H1 (cell line): ENCODE results near the gene DIPK1B. TPM values are rescaled to one million over a fixed set of nuclear protein-coding genes. Genes with fewer than 3 reads are reported as not detected.

Source experiments
- CTCF ChIA-PET: fragments of 300-600 bp; sonication (Branson Sonifier 250); formaldehyde crosslinking; loops from one replicate; lab custom pipeline; 2021; ENCODE audit not compliant: partially characterized antibody; lab: Charles Lee
- POLR2A ChIA-PET: fragments of 300-600 bp; sonication (Branson Sonifier 250); formaldehyde crosslinking; loops from one replicate; lab custom pipeline; 2021; ENCODE audit warnings: inconsistent platforms; ENCODE audit not compliant: partially characterized antibody; lab: Charles Lee
- DNase-seq, 2 experiments: peaks; one replicate each; pipeline versions ENCODE4 v3.0.0 to v3.0.0-alpha.2; 2010 to 2022; ENCODE audit warnings: low spot score in 2 of 2, low read depth in 1 of 2, mixed read lengths in 1 of 2
- FAIRE-seq: peaks from 2 replicates; lab custom pipeline; 2011; peaks lifted over from hg19 to GRCh38; lab: Jason Lieb, UNC
- H2AFZ ChIP-seq: 2 replicates; pipeline ENCODE4 v1.8.1; 2012; ENCODE audit warnings: low read length, inconsistent platforms
- H2AK5ac ChIP-seq: 2 replicates; pipeline ENCODE4 v1.6.1; 2013; ENCODE audit warnings: low read depth, low read length
- H2BK120ac ChIP-seq: replicated peaks from 2 replicates; pipeline ENCODE3; 2013; ENCODE audit warnings: low read depth, low read length, inconsistent platforms
- H2BK12ac ChIP-seq: 2 replicates; pipeline ENCODE4 v1.6.1; 2013; ENCODE audit warnings: low read depth, low read length
- H2BK15ac ChIP-seq: 2 replicates; pipeline ENCODE4 v1.6.1; 2013; ENCODE audit warnings: low read length
- H2BK20ac ChIP-seq: 2 replicates; pipeline ENCODE4 v1.6.1; 2013; ENCODE audit warnings: low read length
- H2BK5ac ChIP-seq: 2 replicates; pipeline ENCODE4 v1.6.1; 2013; ENCODE audit warnings: low read depth, low read length
- H3K14ac ChIP-seq: 2 replicates; pipeline ENCODE4 v1.6.1; 2013; ENCODE audit warnings: inconsistent platforms; ENCODE audit not compliant: insufficient read length
- H3K18ac ChIP-seq: 2 replicates; pipeline ENCODE4 v1.6.1; 2013; ENCODE audit warnings: low read length; ENCODE audit errors: extremely low read depth
- H3K23ac ChIP-seq: 2 replicates; pipeline ENCODE4 v1.6.1; 2013; ENCODE audit warnings: inconsistent platforms; ENCODE audit not compliant: insufficient read length
- H3K23me2 ChIP-seq: 2 replicates; pipeline ENCODE4 v1.6.1; 2013; ENCODE audit warnings: low read depth, low read length
- H3K27ac ChIP-seq: 2 replicates; pipeline ENCODE4 v1.6.1; 2011; ENCODE audit warnings: low read depth, low read length, inconsistent platforms
- H3K27me3 ChIP-seq, 4 experiments: replicated peaks in 1 of 4; 1 replicate in 1 of 4; 2 replicates in 3 of 4; pipeline versions ENCODE4 v1.6.1 to v1.8.1; 2011 to 2013; ENCODE audit warnings: low read length in 3 of 4, mild to moderate bottlenecking in 3 of 4, inconsistent platforms in 2 of 4, mixed read lengths in 2 of 4, moderate library complexity in 1 of 4; ENCODE audit not compliant: control insufficient read depth in 3 of 4, insufficient read depth in 3 of 4; ENCODE audit errors: extremely low read depth in 1 of 4
- H3K36me3 ChIP-seq, 4 experiments: 2 replicates each; pipeline versions ENCODE4 v1.6.1 to v1.8.1; 2011 to 2013; ENCODE audit warnings: mild to moderate bottlenecking in 4 of 4, low read length in 3 of 4, moderate library complexity in 2 of 4, control low read depth in 1 of 4, inconsistent platforms in 1 of 4; ENCODE audit not compliant: insufficient read depth in 4 of 4, control insufficient read depth in 2 of 4
- H3K4ac ChIP-seq: replicated peaks from 2 replicates; pipeline ENCODE3; 2013; ENCODE audit warnings: low read length, low read depth, mixed read lengths, inconsistent platforms; ENCODE audit not compliant: insufficient read length
- H3K4me1 ChIP-seq, 4 experiments: replicated peaks in 1 of 4; 1 replicate in 1 of 4; 2 replicates in 3 of 4; pipeline versions ENCODE4 v1.6.1 to v1.8.1; 2011 to 2013; ENCODE audit warnings: low read length in 3 of 4, inconsistent platforms in 2 of 4, mixed read lengths in 1 of 4; ENCODE audit not compliant: insufficient read depth in 4 of 4, control insufficient read depth in 3 of 4
- H3K4me2 ChIP-seq, 2 experiments: 2 replicates each; pipeline versions ENCODE4 v1.6.1 to v1.8.1; 2011 to 2013; ENCODE audit warnings: low read depth in 2 of 2, low read length in 2 of 2, control low read depth in 1 of 2, inconsistent platforms in 1 of 2, mild to moderate bottlenecking in 1 of 2; ENCODE audit not compliant: insufficient read depth in 1 of 2
- H3K4me3 ChIP-seq, 4 experiments: fragments of 200-600, 300-600 bp in 1 of 4; sonication (generic), shearing (Covaris generic), sonication (Bioruptor Twin) in 1 of 4; 2 replicates each; pipeline versions ENCODE4 v1.5.1 to v1.8.1; 2011 to 2016; ENCODE audit warnings: low read length in 4 of 4, low read depth in 3 of 4, control low read depth in 2 of 4, inconsistent platforms in 2 of 4, mild to moderate bottlenecking in 2 of 4, mixed read lengths in 1 of 4, moderate library complexity in 1 of 4; ENCODE audit not compliant: insufficient read depth in 2 of 4; ENCODE audit errors: extremely low read depth in 1 of 4
- H3K56ac ChIP-seq: replicated peaks from 2 replicates; pipeline ENCODE3; 2013; ENCODE audit warnings: low read depth, mild to moderate bottlenecking, mixed read lengths, low read length, inconsistent platforms; ENCODE audit not compliant: insufficient read length
- H3K79me1 ChIP-seq: 2 replicates; pipeline ENCODE4 v1.6.1; 2013; ENCODE audit warnings: low read depth, low read length, control low read depth
- H3K79me2 ChIP-seq, 2 experiments: 2 replicates each; pipeline versions ENCODE4 v1.6.1 to v1.8.1; 2012 to 2013; ENCODE audit warnings: low read length in 2 of 2, mild to moderate bottlenecking in 2 of 2, inconsistent platforms in 1 of 2; ENCODE audit not compliant: insufficient read depth in 2 of 2, control insufficient read depth in 1 of 2
- H3K9ac ChIP-seq, 4 experiments: replicated peaks in 1 of 4; 1 replicate in 1 of 4; 2 replicates in 3 of 4; pipeline versions ENCODE4 v1.6.1 to v1.8.1; 2011 to 2013; ENCODE audit warnings: low read depth in 3 of 4, low read length in 3 of 4, control low read depth in 2 of 4, mild to moderate bottlenecking in 2 of 4, moderate library complexity in 2 of 4, inconsistent platforms in 1 of 4; ENCODE audit errors: extremely low read depth in 1 of 4
- H3K9me3 ChIP-seq, 2 experiments: 2 replicates each; pipeline versions ENCODE4 v1.6.1 to v1.8.1; 2012 to 2013; ENCODE audit warnings: mild to moderate bottlenecking in 2 of 2, moderate library complexity in 2 of 2, control low read depth in 1 of 2, inconsistent platforms in 1 of 2, low read depth in 1 of 2, low read length in 1 of 2, mixed read lengths in 1 of 2; ENCODE audit not compliant: insufficient read depth in 2 of 2
- H4K20me1 ChIP-seq, 2 experiments: replicated peaks in 1 of 2; 2 replicates each; pipeline versions ENCODE3 to v1.8.1; 2011 to 2013; ENCODE audit warnings: inconsistent platforms in 2 of 2, low read length in 2 of 2, mild to moderate bottlenecking in 1 of 2; ENCODE audit not compliant: insufficient read depth in 2 of 2, control insufficient read depth in 1 of 2
- H4K5ac ChIP-seq: 2 replicates; pipeline ENCODE4 v1.6.1; 2013; ENCODE audit warnings: low read length, low read depth, mixed read lengths, inconsistent platforms; ENCODE audit not compliant: insufficient read length
- H4K8ac ChIP-seq: 2 replicates; pipeline ENCODE4 v1.8.0; 2013; ENCODE audit warnings: mild to moderate bottlenecking, moderate library complexity, low read length, inconsistent platforms; ENCODE audit not compliant: insufficient read depth; ENCODE audit errors: extremely low read depth
- H4K91ac ChIP-seq: replicated peaks from 2 replicates; pipeline ENCODE3; 2013; ENCODE audit warnings: low read length, mixed read lengths, inconsistent platforms; ENCODE audit not compliant: insufficient read length
- ATF3 ChIP-seq: IDR thresholded peaks from 2 replicates; pipeline ENCODE4 v1.6.1; 2011; ENCODE audit warnings: low read depth, mild to moderate bottlenecking, low read length; ENCODE audit not compliant: insufficient read depth
- CBX8 ChIP-seq: fragments of 300-800, 300-1000 bp; sonication (generic); IDR thresholded peaks from 2 replicates; pipeline ENCODE4 v1.7.1; 2016; ENCODE audit warnings: low read depth, low read length, borderline replicate concordance
- CEBPB ChIP-seq: IDR thresholded peaks from 2 replicates; pipeline ENCODE4 v1.6.1; 2012; ENCODE audit warnings: low read depth, low read length
- E2F6 ChIP-seq: IDR thresholded peaks from 2 replicates; pipeline ENCODE4 v1.6.1; 2012; ENCODE audit warnings: inconsistent platforms
- EGR1 ChIP-seq: IDR thresholded peaks from 2 replicates; pipeline ENCODE4 v1.6.1; 2011; ENCODE audit warnings: low read depth, low read length, borderline replicate concordance
- FOSL1 ChIP-seq: IDR thresholded peaks from 2 replicates; pipeline ENCODE4 v1.6.1; 2011; ENCODE audit warnings: mild to moderate bottlenecking, low read depth, low read length, moderate library complexity; ENCODE audit not compliant: insufficient read depth
- POU5F1 ChIP-seq: IDR thresholded peaks from 2 replicates; pipeline ENCODE4 v1.6.1; 2011; ENCODE audit warnings: low read depth, mild to moderate bottlenecking, low read length, moderate library complexity
- RBBP5 ChIP-seq: IDR thresholded peaks from 2 replicates; pipeline ENCODE4 v1.7.1; 2012; ENCODE audit warnings: low read depth, mild to moderate bottlenecking, inconsistent platforms, low read length, moderate library complexity, borderline replicate concordance
- SP1 ChIP-seq: IDR thresholded peaks from 2 replicates; pipeline ENCODE4 v1.6.1; 2011; ENCODE audit warnings: low read depth, low read length
- WGBS, 2 experiments: shearing (Covaris generic) in 1 of 2; methylation state at CpG; one replicate each; pipeline versions ENCODE4 v1.1.6 to v1.1.7; 2013 to 2015; ENCODE audit warnings: low lambda C conversion rate in 2 of 2, mixed read lengths in 2 of 2, inconsistent platforms in 1 of 2, low coverage in 1 of 2, missing lambda C conversion rate in 1 of 2; ENCODE audit not compliant: insufficient replicate concordance in 2 of 2, insufficient coverage in 1 of 2, insufficient read length in 1 of 2; ENCODE audit errors: extremely low coverage in 1 of 2, missing lambda C conversion rate in 1 of 2; 5-methylcytosine and 5-hydroxymethylcytosine counted together
- polyA plus RNA-seq, 7 experiments: library from polyadenylated mRNA; depleted of rRNA in 3 of 7; stranded (reverse) in 5 of 7; unstranded in 2 of 7; fragments of >200 nt in 5 of 7; fragments of 200-250 nt in 2 of 7; gene quantifications; 1 replicate in 5 of 7; 2 replicates in 1 of 7; 4 replicates in 1 of 7; pipeline versions ENCODE4 v1.2.1 to v1.2.3, GENCODE V29; 2011 to 2013; ENCODE audit warnings: missing spikeins in 2 of 7, mixed read lengths in 2 of 7
- total RNA-seq: library from RNA; stranded (reverse); fragmentation: NEBNext Ultra II Directional; extraction: Animal tissue kit (Norgen Biotek cat#: 25700); gene quantifications from 2 replicates; pipeline ENCODE4 v1.2.1, GENCODE V29; 2021

DIPK1B gene
- total and polyA plus RNA-seq, 2 of the 8 experiments (the other 6 are each of a cell fraction or from before 2014, with no cell fraction given), result 32.3 to 64.8 TPM

- H3K27ac ChIP-seq, result no peak overlapping the region
- TF ChIP-seq FOSL1 (no peak), SP1 (no peak), RBBP5 (no peak), CEBPB (no peak), EGR1 (no peak), CBX8 (no peak), ATF3 (no peak), POU5F1 (no peak), E2F6 (no peak)
Measured at GRCh38 chr9:136771907-136772415, 59.6 kb downstream of the DIPK1B start.

More at GRCh38 chr9:136771907-136772415, 59.6 kb downstream of the DIPK1B start:
- FAIRE-seq (no peak), DNase-seq (no peak)
- H3K79me2 ChIP-seq, result no peaks in the 10 kb centered on the region
- no peak overlapping the region for H3K18ac ChIP-seq
- no peaks in the 10 kb centered on the region for H3K36me3 ChIP-seq
- H2BK5ac ChIP-seq, result no peak overlapping the region
- H3K14ac ChIP-seq, result no peak overlapping the region
- ChIA-PET POLR2A (interaction anchor here (0.6 kb wide), 1 partner anchor 209 kb away, joined by 3 read pairs; no protein-coding TSS in a partner anchor), CTCF (interaction anchor here (0.8 to 9.6 kb wide), 8 partner anchors 7 to 391 kb away, joined by 3 to 88 read pairs (median 4); partner anchors contain the start of gene LCN8)
- H4K91ac ChIP-seq, result no peak overlapping the region
- no peak overlapping the region for H4K5ac ChIP-seq
- H3K4me1 ChIP-seq, result no peaks in the 10 kb centered on the region
- no peaks in the 10 kb centered on the region for H3K23me2 ChIP-seq
- H3K9ac ChIP-seq, result no peak overlapping the region
- no peaks in the 10 kb centered on the region for H3K79me1 ChIP-seq
- H2BK15ac ChIP-seq, result no peak overlapping the region
- no peak overlapping the region for H2BK120ac ChIP-seq
- no peak overlapping the region for H3K4me3 ChIP-seq
- H2AFZ ChIP-seq, result no peak overlapping the region
- H3K27me3 ChIP-seq, result no peaks in the 10 kb centered on the region
- no peak overlapping the region for H2AK5ac ChIP-seq
- H2BK12ac ChIP-seq, result no peak overlapping the region
- no peak overlapping the region for H3K4ac ChIP-seq
- 94% methylated on average over 3 of the region's 3 CpGs; no CpG with 5 or more reads in 1 of the 2 experiments for WGBS, 2 experiments
- no peaks in the 10 kb centered on the region for H4K20me1 ChIP-seq
- no peak overlapping the region for H3K4me2 ChIP-seq
- H3K23ac ChIP-seq, result no peak overlapping the region
- peaks cover 0 to 7% of the 10 kb centered on the region in 2 experiments for H3K9me3 ChIP-seq
- H4K8ac ChIP-seq, result no peak overlapping the region
- no peak overlapping the region for H2BK20ac ChIP-seq
- H3K56ac ChIP-seq, result no peak overlapping the region
